ENCODE data around the gene TK2. TPM values are rescaled to one million over a fixed set of nuclear protein-coding genes. Genes with fewer than 3 reads are reported as not detected.

TK2 gene
- total RNA-seq, 2 experiments from 2014 or later = 3.6 to 5.1 TPM

DNA sequence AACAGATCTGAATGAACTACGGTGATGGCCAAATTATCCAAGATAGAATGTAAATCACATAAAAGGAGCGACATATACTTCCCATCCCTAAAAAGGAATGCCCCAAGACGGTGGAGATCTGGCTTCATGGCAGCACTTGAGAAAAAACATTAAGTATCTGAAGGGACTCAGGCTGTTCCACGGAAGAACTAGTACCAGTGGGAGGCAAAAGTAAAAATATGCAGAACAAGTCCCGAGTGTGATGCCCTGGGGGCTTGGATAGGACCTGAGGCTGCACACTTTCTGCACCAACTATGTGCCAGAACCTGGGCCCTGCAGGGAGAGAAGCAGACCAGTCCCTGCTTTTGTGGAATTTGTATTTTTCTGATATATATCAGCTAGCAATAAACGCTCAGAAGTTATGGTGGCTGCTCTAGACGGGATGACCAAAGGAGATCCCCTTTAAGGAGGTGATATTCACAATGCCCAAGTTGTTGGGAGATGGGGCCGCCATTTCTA is 1.9 kb upstream of the TK2 start:
- ChIA-PET POLR2A (interaction anchor here (0.7 to 8.2 kb wide), 26 partner anchors 9 to 607 kb away, joined by 3 to 124 read pairs (median 4); partner anchors contain the start of genes CMTM2, CMTM3, DYNC1LI2 and NAE1), CTCF (interaction anchor here (0.8 to 4.8 kb wide), 8 partner anchors 11 to 57 kb away, joined by 3 to 32 read pairs (median 6); no protein-coding TSS in a partner anchor)
- ATAC-seq (ENCODE audit: poor library complexity) (no peak), DNase-seq (no peak)
- Histone ChIP-seq H3K27me3 (ENCODE audit: control insufficient read depth in 1 of 2, insufficient read depth in 2 of 2, low read length in 2 of 2) (no peaks in the 10 kb centered on the region), H3K36me3 (ENCODE audit: insufficient read depth, low read length) (peaks cover 11% of the 10 kb centered on the region), H3K9me3 (ENCODE audit: control insufficient read depth in 1 of 2, insufficient read depth in 1 of 2, low read length in 2 of 2) (no peaks in the 10 kb centered on the region), H3K4me1 (ENCODE audit: insufficient read depth, low read length) (peaks cover 79% of the 10 kb centered on the region), H3K4me3 (ENCODE audit: low read length) (peak overlapping the region; percentile 85), H3K27ac (ENCODE audit: low read depth in 1 of 2, low read length in 2 of 2) (peak overlapping the region; percentile 79 to 81)
- Mint-ChIP-seq H3K4me1 (ENCODE audit: low read depth) (peaks cover 88% of the 10 kb centered on the region), H3K27ac (peak overlapping the region; percentile 93), H3K27me3 (no peaks in the 10 kb centered on the region), H3K4me3 (peak overlapping the region; percentile 92), H3K36me3 (ENCODE audit: low read depth) (peaks cover 42% of the 10 kb centered on the region), H3K9me3 (no peaks in the 10 kb centered on the region)
- peak; percentile 3 for TF ChIP-seq CTCF (IDR thresholded peaks at IDR 0.05)
- intact Hi-C loops (cut with DNase I, micrococcal nuclease) = loop anchor here (2.0 to 5.0 kb wide), 4 partner anchors 35 to 51 kb away; no protein-coding TSS in a partner anchor

DNA sequence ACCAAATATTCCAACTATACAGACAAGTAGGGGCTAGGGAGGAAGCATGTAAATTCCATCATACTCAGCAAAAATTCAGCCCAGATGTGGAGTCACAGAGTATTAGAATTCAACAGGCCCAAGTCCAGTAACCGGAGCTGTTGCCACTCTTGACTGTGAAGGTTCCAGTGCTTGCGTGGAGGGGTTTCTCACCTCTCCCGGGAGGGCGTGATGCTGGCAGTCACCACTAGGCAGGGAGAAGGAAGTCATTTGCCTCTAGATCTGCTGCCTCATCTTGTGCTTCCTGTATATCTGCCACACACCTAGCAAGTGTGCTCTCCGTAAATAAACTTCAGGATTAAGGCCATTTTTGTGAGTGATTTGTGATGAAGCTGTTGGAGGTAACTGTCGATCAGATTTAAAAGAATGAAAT is 1.4 kb upstream of the TK2 start:
- Mint-ChIP-seq H3K9me3 (no peaks in the 10 kb centered on the region), H3K4me1 (ENCODE audit: low read depth) (peaks cover 84% of the 10 kb centered on the region), H3K27ac (peak overlapping the region; percentile 93), H3K4me3 (peak overlapping the region; percentile 92), H3K36me3 (ENCODE audit: low read depth) (peaks cover 42% of the 10 kb centered on the region), H3K27me3 (no peaks in the 10 kb centered on the region)
- DNase-seq (peak; percentile 27 to 83 (median 49)), ATAC-seq (ENCODE audit: poor library complexity) (peak; percentile 58)
- no peaks in the 10 kb centered on the region for H3K27me3 ChIP-seq (ENCODE audit: control insufficient read depth in 1 of 2, insufficient read depth in 2 of 2, low read length in 2 of 2)
- H3K27ac ChIP-seq (ENCODE audit: low read depth in 1 of 2, low read length in 2 of 2) = peak overlapping the region; percentile 79 to 81
- CTCF ChIA-PET = interaction anchor here (0.8 to 4.8 kb wide), 9 partner anchors 12 to 145 kb away, joined by 3 to 32 read pairs (median 5); no protein-coding TSS in a partner anchor
- peak; percentile 38 for TF ChIP-seq CTCF (IDR thresholded peaks at IDR 0.05)
- H3K4me1 ChIP-seq (ENCODE audit: insufficient read depth, low read length) = peaks cover 79% of the 10 kb centered on the region
- intact Hi-C loops (cut with DNase I, micrococcal nuclease) = loop anchor here (2.0 to 5.0 kb wide), 3 partner anchors 34 to 36 kb away; no protein-coding TSS in a partner anchor
- peak overlapping the region; percentile 85 for H3K4me3 ChIP-seq (ENCODE audit: low read length)
- H3K9me3 ChIP-seq (ENCODE audit: control insufficient read depth in 1 of 2, insufficient read depth in 1 of 2, low read length in 2 of 2) = no peaks in the 10 kb centered on the region
- peaks cover 9% of the 10 kb centered on the region for H3K36me3 ChIP-seq (ENCODE audit: insufficient read depth, low read length)
- POLR2A ChIA-PET = interaction anchor here (1.0 to 8.2 kb wide), 16 partner anchors 9 to 608 kb away, joined by 3 to 124 read pairs (median 7); partner anchors contain the start of genes CMTM2, CMTM3 and NAE1

- no peak for ATAC-seq (ENCODE audit: poor library complexity)
- H3K9me3 Mint-ChIP-seq = no peaks in the 10 kb centered on the region
Observed at GRCh38 chr16:66548868-66549267, 1.1 kb downstream of the TK2 start.

More at GRCh38 chr16:66548868-66549267, 1.1 kb downstream of the TK2 start:
- no peak for DNase-seq
- Histone ChIP-seq H3K36me3 (ENCODE audit: insufficient read depth, low read length) (no peaks in the 10 kb centered on the region), H3K9me3 (ENCODE audit: control insufficient read depth in 1 of 2, insufficient read depth in 1 of 2, low read length in 2 of 2) (no peaks in the 10 kb centered on the region), H3K4me3 (ENCODE audit: low read length) (peak overlapping the region; percentile 64), H3K27ac (ENCODE audit: low read depth in 1 of 2, low read length in 2 of 2) (peak overlapping the region; percentile 73 to 86), H3K27me3 (ENCODE audit: control insufficient read depth in 1 of 2, insufficient read depth in 2 of 2, low read length in 2 of 2) (no peaks in the 10 kb centered on the region), H3K4me1 (ENCODE audit: insufficient read depth, low read length) (peaks cover 57% of the 10 kb centered on the region)
- ChIA-PET POLR2A (interaction anchor here (0.6 to 8.2 kb wide), 6 partner anchors 13 to 187 kb away, joined by 3 to 124 read pairs (median 4); partner anchors contain the start of gene CMTM3), CTCF (interaction anchor here (0.9 to 1.9 kb wide), 2 partner anchors 14 to 21 kb away, joined by 3 to 5 read pairs; no protein-coding TSS in a partner anchor)
- no peaks in the 10 kb centered on the region for H3K27me3 Mint-ChIP-seq
- no peak for TF ChIP-seq CTCF (IDR thresholded peaks at IDR 0.05)
- intact Hi-C loops (cut with DNase I, micrococcal nuclease) = loop anchor here (2.0 kb wide), 2 partner anchors 22 to 24 kb away; no protein-coding TSS in a partner anchor
- peaks cover 65% of the 10 kb centered on the region for H3K4me1 Mint-ChIP-seq (ENCODE audit: low read depth)
- peak overlapping the region; percentile 81 for H3K4me3 Mint-ChIP-seq
- peak overlapping the region; percentile 80 for H3K27ac Mint-ChIP-seq
- H3K36me3 Mint-ChIP-seq (ENCODE audit: low read depth) = peaks cover 21% of the 10 kb centered on the region

Data from CD4-positive, alpha-beta T cell (primary cell).